ENCODE data around the gene RMDN2. TPM values are rescaled to one million over a fixed set of nuclear protein-coding genes. Genes with fewer than 3 reads are reported as not detected.
"Not testable (repeated sequence)": the region's sequence is repeated elsewhere in the genome, so short reads cannot be mapped to it uniquely, and the experiment has no call there.

The RMDN2 gene
- total and polyA plus RNA-seq, 2 experiments from 2014 or later, result 5.8 to 11.1 TPM

DNA sequence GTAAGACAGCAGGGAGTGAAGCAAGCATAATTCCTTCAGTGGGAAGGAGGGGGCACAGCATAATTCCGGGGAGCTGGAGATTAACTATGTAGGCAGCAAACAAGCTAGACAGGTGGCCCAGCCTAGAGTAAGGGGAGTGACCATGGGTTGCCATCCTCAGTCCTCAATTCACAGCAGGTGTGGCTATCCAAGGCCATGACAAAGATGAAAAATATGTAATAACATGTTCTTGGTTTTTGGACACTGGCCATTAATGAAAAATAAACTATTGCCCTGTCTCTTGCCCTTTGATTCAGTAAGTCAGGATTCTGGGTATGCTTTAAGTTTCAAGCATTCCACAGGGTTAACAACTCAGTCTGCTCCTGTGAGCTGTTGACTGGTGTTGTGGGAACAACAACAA, 85.9 kb downstream of the RMDN2 start:
- no peak overlapping the region for H3K27ac ChIP-seq
- H3K27me3 ChIP-seq (replicated peaks; ENCODE audit: insufficient read depth), result no peaks in the 10 kb centered on the region
- no peak overlapping the region for H2AFZ ChIP-seq
- H3K4me1 ChIP-seq (ENCODE audit: insufficient read depth), result peaks cover 24% of the 10 kb centered on the region
- no peaks in the 10 kb centered on the region for H3K36me3 ChIP-seq (ENCODE audit: low read depth)
- no peak overlapping the region for H3K4me2 ChIP-seq (ENCODE audit: unreplicated experiment)
- peaks cover 18% of the 10 kb centered on the region for H3F3A ChIP-seq (ENCODE audit: insufficient read depth)
- no peak overlapping the region for H3K4me3 ChIP-seq
- H3K9me3 ChIP-seq (ENCODE audit: low read depth), result no peaks in the 10 kb centered on the region
- no peaks in the 10 kb centered on the region for H3K79me2 ChIP-seq (ENCODE audit: insufficient read depth)
- no peak overlapping the region for H3K9ac ChIP-seq
- no peaks in the 10 kb centered on the region for H4K20me1 ChIP-seq (ENCODE audit: insufficient read depth)
- no peak for TF ChIP-seq EZH2phosphoT487 (IDR thresholded peaks at IDR 0.05; ENCODE audit: insufficient read depth, low read depth)
- TF ChIP-seq EZH2 (IDR thresholded peaks at IDR 0.05; ENCODE audit: insufficient read depth, poor library complexity, severe bottlenecking), result no peak
- H3K9me2 ChIP-seq (ENCODE audit: insufficient read depth), result no peaks in the 10 kb centered on the region
- in situ Hi-C loops (cut with MboI), result no loop called here
- 91 to 92% methylated on average over 1 of the region's 1 CpG for WGBS, 2 experiments (ENCODE audit: low coverage in 1 of 2, low lambda C conversion rate in 2 of 2, missing lambda C conversion rate in 2 of 2)
- no peak for DNase-seq

DNA sequence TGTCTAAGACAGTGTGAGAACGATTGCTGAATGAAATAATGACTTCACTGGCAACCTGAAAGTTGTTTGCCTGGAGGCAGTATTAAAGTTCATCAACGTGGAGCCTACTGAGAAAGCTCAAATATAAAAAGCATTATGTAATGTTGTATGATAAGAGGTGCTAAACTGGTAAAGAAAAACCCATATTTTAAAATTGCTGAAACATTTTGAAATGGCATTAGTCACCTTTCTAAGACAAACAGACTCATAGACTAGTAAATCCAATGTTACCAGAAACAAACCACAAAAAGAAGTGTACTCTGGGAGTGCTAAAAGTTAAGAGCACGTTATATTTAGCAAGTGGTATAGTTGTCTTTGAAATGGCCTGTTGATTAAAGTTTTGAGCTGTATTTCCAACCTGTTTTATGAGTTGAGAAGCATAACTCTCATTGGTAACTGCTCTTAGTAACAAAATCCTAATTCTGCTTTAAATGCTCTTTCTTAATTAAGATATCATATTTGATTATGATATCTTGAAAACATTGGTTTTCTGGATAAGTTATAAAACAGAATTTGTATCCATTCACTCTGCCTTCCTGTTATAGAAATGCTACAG, 88.2 kb downstream of the RMDN2 start:
- no peaks in the 10 kb centered on the region for H3K9me2 ChIP-seq (ENCODE audit: insufficient read depth)
- H3K4me1 ChIP-seq (ENCODE audit: insufficient read depth), result peaks cover 30% of the 10 kb centered on the region
- no peaks in the 10 kb centered on the region for H4K20me1 ChIP-seq (ENCODE audit: insufficient read depth)
- 0 out of 2 replicates have a peak overlapping the region, but pooled peaks have one; percentile 6 for H3K27ac ChIP-seq
- H3K9me3 ChIP-seq (ENCODE audit: low read depth), result no peaks in the 10 kb centered on the region
- WGBS, 2 experiments (ENCODE audit: low coverage in 1 of 2, low lambda C conversion rate in 2 of 2, missing lambda C conversion rate in 2 of 2), result 27 to 36% methylated on average over 3 of the region's 3 CpGs
- H3K79me2 ChIP-seq (ENCODE audit: insufficient read depth), result no peaks in the 10 kb centered on the region
- in situ Hi-C loops (cut with MboI), result no loop called here
- no peaks in the 10 kb centered on the region for H3K27me3 ChIP-seq (replicated peaks; ENCODE audit: insufficient read depth)
- 0 out of 2 replicates have a peak overlapping the region, but pooled peaks have one; percentile 7 for H3K9ac ChIP-seq
- no peaks in the 10 kb centered on the region for H3K36me3 ChIP-seq (ENCODE audit: low read depth)
- TF ChIP-seq EZH2 (IDR thresholded peaks at IDR 0.05; ENCODE audit: insufficient read depth, poor library complexity, severe bottlenecking), result no peak
- TF ChIP-seq EZH2phosphoT487 (IDR thresholded peaks at IDR 0.05; ENCODE audit: insufficient read depth, low read depth), result no peak
- peaks cover 24% of the 10 kb centered on the region for H3F3A ChIP-seq (ENCODE audit: insufficient read depth)
- H3K4me2 ChIP-seq (ENCODE audit: unreplicated experiment), result peak overlapping the region; percentile 2
- no peak overlapping the region for H2AFZ ChIP-seq
- no peak overlapping the region for H3K4me3 ChIP-seq
- DNase-seq, result peak; percentile 70

DNA sequence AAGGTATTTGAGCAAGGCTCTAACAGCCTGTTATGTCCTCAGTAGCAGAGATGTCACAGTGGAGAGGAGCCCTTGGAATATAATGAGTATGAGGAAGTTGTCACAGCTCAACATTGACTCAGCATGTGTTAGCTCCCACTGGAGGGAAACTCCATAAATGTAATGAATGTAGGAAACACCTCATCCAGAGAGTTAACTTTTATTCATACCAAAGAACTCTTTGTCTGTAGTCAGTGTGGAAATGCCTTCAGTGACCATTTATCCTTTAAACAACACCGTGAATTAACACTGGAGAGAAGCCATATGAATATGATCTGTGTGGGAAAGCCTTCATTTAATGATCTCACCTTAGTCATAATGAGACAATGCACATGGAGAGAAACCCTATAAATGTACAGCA, 91.1 kb downstream of the RMDN2 start:
- Histone ChIP-seq H3K36me3 (ENCODE audit: low read depth) (no peaks in the 10 kb centered on the region), H3K9ac (no peak overlapping the region), H3K27ac (no peak overlapping the region), H3K27me3 (replicated peaks; ENCODE audit: insufficient read depth) (no peaks in the 10 kb centered on the region), H3K4me2 (ENCODE audit: unreplicated experiment) (no peak overlapping the region), H2AFZ (no peak overlapping the region), H3K9me2 (ENCODE audit: insufficient read depth) (no peaks in the 10 kb centered on the region), H3K9me3 (ENCODE audit: low read depth) (no peaks in the 10 kb centered on the region), H4K20me1 (ENCODE audit: insufficient read depth) (no peaks in the 10 kb centered on the region), H3K4me1 (ENCODE audit: insufficient read depth) (peaks cover 30% of the 10 kb centered on the region), H3K4me3 (no peak overlapping the region), H3F3A (ENCODE audit: insufficient read depth) (peaks cover 24% of the 10 kb centered on the region), H3K79me2 (ENCODE audit: insufficient read depth) (no peaks in the 10 kb centered on the region)
- in situ Hi-C loops (cut with MboI), result no loop called here
- DNase-seq, result peak; percentile 76
- 11 to 14% methylated on average over 1 of the region's 1 CpG for WGBS, 2 experiments (ENCODE audit: low coverage in 1 of 2, low lambda C conversion rate in 2 of 2, missing lambda C conversion rate in 2 of 2)
- TF ChIP-seq EZH2phosphoT487 (IDR thresholded peaks at IDR 0.05; ENCODE audit: insufficient read depth, low read depth) (no peak), EZH2 (IDR thresholded peaks at IDR 0.05; ENCODE audit: insufficient read depth, poor library complexity, severe bottlenecking) (no peak)

GRCh38 chr2:38017836-38018235, 92.7 kb downstream of the RMDN2 start:
- no peak overlapping the region for H3K4me3 ChIP-seq
- no peak overlapping the region for H3K27ac ChIP-seq
- DNase-seq, result no peak
- H3K27me3 ChIP-seq (replicated peaks; ENCODE audit: insufficient read depth), result no peaks in the 10 kb centered on the region
- H3K9ac ChIP-seq, result no peak overlapping the region
- peaks cover 28% of the 10 kb centered on the region for H3K4me1 ChIP-seq (ENCODE audit: insufficient read depth)
- H3F3A ChIP-seq (ENCODE audit: insufficient read depth), result peaks cover 22% of the 10 kb centered on the region
- no peaks in the 10 kb centered on the region for H3K9me3 ChIP-seq (ENCODE audit: low read depth)
- TF ChIP-seq EZH2phosphoT487 (IDR thresholded peaks at IDR 0.05; ENCODE audit: insufficient read depth, low read depth) (no peak), EZH2 (IDR thresholded peaks at IDR 0.05; ENCODE audit: insufficient read depth, poor library complexity, severe bottlenecking) (no peak)
- H3K9me2 ChIP-seq (ENCODE audit: insufficient read depth), result no peaks in the 10 kb centered on the region
- H3K36me3 ChIP-seq (ENCODE audit: low read depth), result no peaks in the 10 kb centered on the region
- 89 to 93% methylated on average over 7 of the region's 7 CpGs for WGBS, 2 experiments (ENCODE audit: low coverage in 1 of 2, low lambda C conversion rate in 2 of 2, missing lambda C conversion rate in 2 of 2)
- no peak overlapping the region for H3K4me2 ChIP-seq (ENCODE audit: unreplicated experiment)
- H4K20me1 ChIP-seq (ENCODE audit: insufficient read depth), result no peaks in the 10 kb centered on the region
- no peak overlapping the region for H2AFZ ChIP-seq
- in situ Hi-C loops (cut with MboI), result no loop called here
- H3K79me2 ChIP-seq (ENCODE audit: insufficient read depth), result no peaks in the 10 kb centered on the region

DNA sequence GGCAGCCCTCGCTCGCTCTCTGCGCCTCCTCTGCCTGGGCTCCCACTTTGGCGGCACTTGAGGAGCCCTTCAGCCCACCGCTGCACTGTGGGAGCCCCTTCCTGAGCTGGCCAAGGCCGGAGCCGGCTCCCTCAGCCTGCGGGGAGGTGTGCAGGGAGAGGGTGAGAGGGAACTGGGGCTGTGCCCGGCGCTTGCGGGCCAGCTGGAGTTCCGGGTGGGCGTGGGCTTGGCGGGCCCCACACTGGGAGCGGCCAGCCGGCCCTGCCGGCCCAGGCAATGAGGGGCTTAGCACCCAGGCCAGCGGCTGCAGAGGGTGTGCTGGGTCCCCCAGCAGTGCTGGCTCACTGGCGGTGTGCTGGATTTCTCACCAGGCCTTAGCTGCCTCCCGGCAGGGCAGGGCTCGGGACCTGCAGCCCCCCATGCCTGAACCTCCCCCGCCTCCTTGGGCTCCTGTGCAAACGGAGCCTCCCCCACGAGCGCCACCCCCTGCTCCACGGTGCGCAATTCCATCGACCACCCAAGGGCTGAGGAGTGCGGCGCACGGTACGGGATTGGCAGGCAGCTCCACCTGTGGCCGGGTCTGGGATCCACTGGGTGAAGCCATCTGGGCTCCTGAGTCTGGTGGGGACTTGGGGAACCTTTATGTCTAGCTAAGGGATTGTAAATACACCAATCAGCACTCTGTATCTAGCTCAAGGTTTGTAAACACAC, 95.4 kb downstream of the RMDN2 start:
- H2AFZ ChIP-seq; H3K27me3 ChIP-seq (replicated peaks; ENCODE audit: insufficient read depth); H3K4me3 ChIP-seq; H4K20me1 ChIP-seq (ENCODE audit: insufficient read depth); H3K36me3 ChIP-seq (ENCODE audit: low read depth); H3K4me2 ChIP-seq (ENCODE audit: unreplicated experiment); in situ Hi-C loops (cut with MboI); DNase-seq; H3K79me2 ChIP-seq (ENCODE audit: insufficient read depth); H3K9me3 ChIP-seq (ENCODE audit: low read depth); H3K4me1 ChIP-seq (ENCODE audit: insufficient read depth); H3K9ac ChIP-seq; H3K9me2 ChIP-seq (ENCODE audit: insufficient read depth); H3K27ac ChIP-seq: not testable (repeated sequence)
- peaks cover 11% of the 10 kb centered on the region; the same call in 1 of the 2 replicates for H3F3A ChIP-seq (ENCODE audit: insufficient read depth)
- 94 to 95% methylated on average over 22 to 33 of the region's 33 CpGs for WGBS, 2 experiments (ENCODE audit: low coverage in 1 of 2, low lambda C conversion rate in 2 of 2, missing lambda C conversion rate in 2 of 2)
